H1 (cell line): Measurements from ENCODE around the gene MAGI2. TPM values are rescaled to one million over a fixed set of nuclear protein-coding genes. Genes with fewer than 3 reads are reported as not detected.

Source experiments
- CTCF ChIA-PET: fragments of 300-600 bp; sonication (Branson Sonifier 250); formaldehyde crosslinking; loops from one replicate; lab custom pipeline; 2021; ENCODE audit not compliant: partially characterized antibody; lab: Charles Lee
- POLR2A ChIA-PET: fragments of 300-600 bp; sonication (Branson Sonifier 250); formaldehyde crosslinking; loops from one replicate; lab custom pipeline; 2021; ENCODE audit warnings: inconsistent platforms; ENCODE audit not compliant: partially characterized antibody; lab: Charles Lee
- DNase-seq, 2 experiments: peaks; one replicate each; pipeline versions ENCODE4 v3.0.0 to v3.0.0-alpha.2; 2010 to 2022; ENCODE audit warnings: low spot score in 2 of 2, low read depth in 1 of 2, mixed read lengths in 1 of 2
- FAIRE-seq: peaks from 2 replicates; lab custom pipeline; 2011; peaks lifted over from hg19 to GRCh38; lab: Jason Lieb, UNC
- H2AFZ ChIP-seq: 2 replicates; pipeline ENCODE4 v1.8.1; 2012; ENCODE audit warnings: low read length, inconsistent platforms
- H2AK5ac ChIP-seq: 2 replicates; pipeline ENCODE4 v1.6.1; 2013; ENCODE audit warnings: low read depth, low read length
- H2BK120ac ChIP-seq: replicated peaks from 2 replicates; pipeline ENCODE3; 2013; ENCODE audit warnings: low read depth, low read length, inconsistent platforms
- H2BK12ac ChIP-seq: 2 replicates; pipeline ENCODE4 v1.6.1; 2013; ENCODE audit warnings: low read depth, low read length
- H2BK15ac ChIP-seq: 2 replicates; pipeline ENCODE4 v1.6.1; 2013; ENCODE audit warnings: low read length
- H2BK20ac ChIP-seq: 2 replicates; pipeline ENCODE4 v1.6.1; 2013; ENCODE audit warnings: low read length
- H2BK5ac ChIP-seq: 2 replicates; pipeline ENCODE4 v1.6.1; 2013; ENCODE audit warnings: low read depth, low read length
- H3K14ac ChIP-seq: 2 replicates; pipeline ENCODE4 v1.6.1; 2013; ENCODE audit warnings: inconsistent platforms; ENCODE audit not compliant: insufficient read length
- H3K18ac ChIP-seq: 2 replicates; pipeline ENCODE4 v1.6.1; 2013; ENCODE audit warnings: low read length; ENCODE audit errors: extremely low read depth
- H3K23ac ChIP-seq: 2 replicates; pipeline ENCODE4 v1.6.1; 2013; ENCODE audit warnings: inconsistent platforms; ENCODE audit not compliant: insufficient read length
- H3K23me2 ChIP-seq: 2 replicates; pipeline ENCODE4 v1.6.1; 2013; ENCODE audit warnings: low read depth, low read length
- H3K27ac ChIP-seq: 2 replicates; pipeline ENCODE4 v1.6.1; 2011; ENCODE audit warnings: low read depth, low read length, inconsistent platforms
- H3K27me3 ChIP-seq, 4 experiments: replicated peaks in 1 of 4; 1 replicate in 1 of 4; 2 replicates in 3 of 4; pipeline versions ENCODE4 v1.6.1 to v1.8.1; 2011 to 2013; ENCODE audit warnings: low read length in 3 of 4, mild to moderate bottlenecking in 3 of 4, inconsistent platforms in 2 of 4, mixed read lengths in 2 of 4, moderate library complexity in 1 of 4; ENCODE audit not compliant: control insufficient read depth in 3 of 4, insufficient read depth in 3 of 4; ENCODE audit errors: extremely low read depth in 1 of 4
- H3K36me3 ChIP-seq, 4 experiments: 2 replicates each; pipeline versions ENCODE4 v1.6.1 to v1.8.1; 2011 to 2013; ENCODE audit warnings: mild to moderate bottlenecking in 4 of 4, low read length in 3 of 4, moderate library complexity in 2 of 4, control low read depth in 1 of 4, inconsistent platforms in 1 of 4; ENCODE audit not compliant: insufficient read depth in 4 of 4, control insufficient read depth in 2 of 4
- H3K4ac ChIP-seq: replicated peaks from 2 replicates; pipeline ENCODE3; 2013; ENCODE audit warnings: low read length, low read depth, mixed read lengths, inconsistent platforms; ENCODE audit not compliant: insufficient read length
- H3K4me1 ChIP-seq, 4 experiments: replicated peaks in 1 of 4; 1 replicate in 1 of 4; 2 replicates in 3 of 4; pipeline versions ENCODE4 v1.6.1 to v1.8.1; 2011 to 2013; ENCODE audit warnings: low read length in 3 of 4, inconsistent platforms in 2 of 4, mixed read lengths in 1 of 4; ENCODE audit not compliant: insufficient read depth in 4 of 4, control insufficient read depth in 3 of 4
- H3K4me2 ChIP-seq, 2 experiments: 2 replicates each; pipeline versions ENCODE4 v1.6.1 to v1.8.1; 2011 to 2013; ENCODE audit warnings: low read depth in 2 of 2, low read length in 2 of 2, control low read depth in 1 of 2, inconsistent platforms in 1 of 2, mild to moderate bottlenecking in 1 of 2; ENCODE audit not compliant: insufficient read depth in 1 of 2
- H3K4me3 ChIP-seq, 4 experiments: fragments of 200-600, 300-600 bp in 1 of 4; sonication (generic), shearing (Covaris generic), sonication (Bioruptor Twin) in 1 of 4; 2 replicates each; pipeline versions ENCODE4 v1.5.1 to v1.8.1; 2011 to 2016; ENCODE audit warnings: low read length in 4 of 4, low read depth in 3 of 4, control low read depth in 2 of 4, inconsistent platforms in 2 of 4, mild to moderate bottlenecking in 2 of 4, mixed read lengths in 1 of 4, moderate library complexity in 1 of 4; ENCODE audit not compliant: insufficient read depth in 2 of 4; ENCODE audit errors: extremely low read depth in 1 of 4
- H3K56ac ChIP-seq: replicated peaks from 2 replicates; pipeline ENCODE3; 2013; ENCODE audit warnings: low read depth, mild to moderate bottlenecking, mixed read lengths, low read length, inconsistent platforms; ENCODE audit not compliant: insufficient read length
- H3K79me1 ChIP-seq: 2 replicates; pipeline ENCODE4 v1.6.1; 2013; ENCODE audit warnings: low read depth, low read length, control low read depth
- H3K79me2 ChIP-seq, 2 experiments: 2 replicates each; pipeline versions ENCODE4 v1.6.1 to v1.8.1; 2012 to 2013; ENCODE audit warnings: low read length in 2 of 2, mild to moderate bottlenecking in 2 of 2, inconsistent platforms in 1 of 2; ENCODE audit not compliant: insufficient read depth in 2 of 2, control insufficient read depth in 1 of 2
- H3K9ac ChIP-seq, 4 experiments: replicated peaks in 1 of 4; 1 replicate in 1 of 4; 2 replicates in 3 of 4; pipeline versions ENCODE4 v1.6.1 to v1.8.1; 2011 to 2013; ENCODE audit warnings: low read depth in 3 of 4, low read length in 3 of 4, control low read depth in 2 of 4, mild to moderate bottlenecking in 2 of 4, moderate library complexity in 2 of 4, inconsistent platforms in 1 of 4; ENCODE audit errors: extremely low read depth in 1 of 4
- H3K9me3 ChIP-seq, 2 experiments: 2 replicates each; pipeline versions ENCODE4 v1.6.1 to v1.8.1; 2012 to 2013; ENCODE audit warnings: mild to moderate bottlenecking in 2 of 2, moderate library complexity in 2 of 2, control low read depth in 1 of 2, inconsistent platforms in 1 of 2, low read depth in 1 of 2, low read length in 1 of 2, mixed read lengths in 1 of 2; ENCODE audit not compliant: insufficient read depth in 2 of 2
- H4K20me1 ChIP-seq, 2 experiments: replicated peaks in 1 of 2; 2 replicates each; pipeline versions ENCODE3 to v1.8.1; 2011 to 2013; ENCODE audit warnings: inconsistent platforms in 2 of 2, low read length in 2 of 2, mild to moderate bottlenecking in 1 of 2; ENCODE audit not compliant: insufficient read depth in 2 of 2, control insufficient read depth in 1 of 2
- H4K5ac ChIP-seq: 2 replicates; pipeline ENCODE4 v1.6.1; 2013; ENCODE audit warnings: low read length, low read depth, mixed read lengths, inconsistent platforms; ENCODE audit not compliant: insufficient read length
- H4K8ac ChIP-seq: 2 replicates; pipeline ENCODE4 v1.8.0; 2013; ENCODE audit warnings: mild to moderate bottlenecking, moderate library complexity, low read length, inconsistent platforms; ENCODE audit not compliant: insufficient read depth; ENCODE audit errors: extremely low read depth
- H4K91ac ChIP-seq: replicated peaks from 2 replicates; pipeline ENCODE3; 2013; ENCODE audit warnings: low read length, mixed read lengths, inconsistent platforms; ENCODE audit not compliant: insufficient read length
- ATF2 ChIP-seq: IDR thresholded peaks from 2 replicates; pipeline ENCODE4 v1.6.1; 2012; ENCODE audit warnings: low read length, inconsistent platforms
- CTBP2 ChIP-seq: IDR thresholded peaks from 2 replicates; pipeline ENCODE4 v1.7.0; 2011; ENCODE audit warnings: borderline replicate concordance, mild to moderate bottlenecking, moderate library complexity, mixed read lengths, low read length; ENCODE audit not compliant: insufficient read depth, insufficient read length
- EGR1 ChIP-seq: IDR thresholded peaks from 2 replicates; pipeline ENCODE4 v1.6.1; 2011; ENCODE audit warnings: low read depth, low read length, borderline replicate concordance
- GTF2F1 ChIP-seq: IDR thresholded peaks from 2 replicates; pipeline ENCODE4 v1.6.1; 2012; ENCODE audit warnings: low read depth, low read length, improper control_type of control experiment, borderline replicate concordance
- KDM5A ChIP-seq: fragments of 200-600 bp; IDR thresholded peaks from 2 replicates; pipeline ENCODE4 v1.7.1; 2012; ENCODE audit warnings: mild to moderate bottlenecking, low read length, inconsistent platforms, mixed read lengths
- NANOG ChIP-seq: IDR thresholded peaks from 2 replicates; pipeline ENCODE4 v1.6.1; 2011; ENCODE audit warnings: low read length, low read depth, mild to moderate bottlenecking, inconsistent platforms; ENCODE audit not compliant: insufficient read depth, poor library complexity, severe bottlenecking
- RNF2 ChIP-seq: fragments of 200-900, 300-1000 bp; sonication (generic); IDR thresholded peaks from 2 replicates; pipeline ENCODE4 v1.7.1; 2016; ENCODE audit warnings: borderline replicate concordance, low read depth, mild to moderate bottlenecking, antibody characterized with exemption, low read length; ENCODE audit not compliant: poor library complexity, severe bottlenecking; ENCODE audit errors: missing control alignments
- RXRA ChIP-seq: IDR thresholded peaks from 2 replicates; pipeline ENCODE4 v1.6.1; 2011; ENCODE audit warnings: low read depth, mild to moderate bottlenecking, low read length, moderate library complexity; ENCODE audit not compliant: insufficient read depth
- SAP30 ChIP-seq: fragments of 300-600 bp; sonication (generic); IDR thresholded peaks from 2 replicates; pipeline ENCODE4 v1.7.1; 2012; ENCODE audit warnings: low read length, moderate library complexity, mild to moderate bottlenecking, inconsistent platforms; ENCODE audit not compliant: insufficient read depth, insufficient replicate concordance
- SP2 ChIP-seq: IDR thresholded peaks from 2 replicates; pipeline ENCODE4 v1.6.1; 2012; ENCODE audit warnings: mild to moderate bottlenecking, low read length, inconsistent platforms
- WGBS, 2 experiments: shearing (Covaris generic) in 1 of 2; methylation state at CpG; one replicate each; pipeline versions ENCODE4 v1.1.6 to v1.1.7; 2013 to 2015; ENCODE audit warnings: low lambda C conversion rate in 2 of 2, mixed read lengths in 2 of 2, inconsistent platforms in 1 of 2, low coverage in 1 of 2, missing lambda C conversion rate in 1 of 2; ENCODE audit not compliant: insufficient replicate concordance in 2 of 2, insufficient coverage in 1 of 2, insufficient read length in 1 of 2; ENCODE audit errors: extremely low coverage in 1 of 2, missing lambda C conversion rate in 1 of 2; 5-methylcytosine and 5-hydroxymethylcytosine counted together
- polyA plus RNA-seq, 7 experiments: library from polyadenylated mRNA; depleted of rRNA in 3 of 7; stranded (reverse) in 5 of 7; unstranded in 2 of 7; fragments of >200 nt in 5 of 7; fragments of 200-250 nt in 2 of 7; gene quantifications; 1 replicate in 5 of 7; 2 replicates in 1 of 7; 4 replicates in 1 of 7; pipeline versions ENCODE4 v1.2.1 to v1.2.3, GENCODE V29; 2011 to 2013; ENCODE audit warnings: missing spikeins in 2 of 7, mixed read lengths in 2 of 7
- total RNA-seq: library from RNA; stranded (reverse); fragmentation: NEBNext Ultra II Directional; extraction: Animal tissue kit (Norgen Biotek cat#: 25700); gene quantifications from 2 replicates; pipeline ENCODE4 v1.2.1, GENCODE V29; 2021

MAGI2 gene
- total and polyA plus RNA-seq, 2 of the 8 experiments (the other 6 are each of a cell fraction or from before 2014, with no cell fraction given), result 6.0 to 27.3 TPM

- no peak overlapping the region for H3K23ac ChIP-seq
- no peaks in the 10 kb centered on the region for H3K79me1 ChIP-seq
- H4K5ac ChIP-seq, result no peak overlapping the region
- no peak overlapping the region for H4K91ac ChIP-seq
- FAIRE-seq, result no peak
- no peak overlapping the region for H2BK15ac ChIP-seq
- no peak overlapping the region for H3K14ac ChIP-seq
- no peaks in the 10 kb centered on the region for H3K27me3 ChIP-seq
- H3K4me3 ChIP-seq, result no peak overlapping the region
- no peaks in the 10 kb centered on the region for H3K79me2 ChIP-seq
- no peak overlapping the region for H3K27ac ChIP-seq
- ChIA-PET CTCF (interaction anchor here (0.7 to 1.1 kb wide), 5 partner anchors 14 to 1977 kb away, joined by 3 to 7 read pairs (median 3); no protein-coding TSS in a partner anchor), POLR2A (no interaction called here)
- H2BK20ac ChIP-seq, result no peak overlapping the region
- H3K9me3 ChIP-seq, result no peaks in the 10 kb centered on the region
- WGBS, 2 experiments, result 79% methylated on average over 2 of the region's 2 CpGs; no CpG with 5 or more reads in 1 of the 2 experiments
- no peak overlapping the region for H2BK5ac ChIP-seq
- H3K56ac ChIP-seq, result no peak overlapping the region
- H3K4me2 ChIP-seq, result no peak overlapping the region
- no peak overlapping the region for H2BK12ac ChIP-seq
- no peaks in the 10 kb centered on the region for H3K23me2 ChIP-seq
- no peak overlapping the region for H3K18ac ChIP-seq
- H4K20me1 ChIP-seq, result no peaks in the 10 kb centered on the region
- H3K36me3 ChIP-seq, result no peaks in the 10 kb centered on the region
- no peaks in the 10 kb centered on the region for H3K4me1 ChIP-seq
- H2BK120ac ChIP-seq, result no peak overlapping the region
- H3K4ac ChIP-seq, result no peak overlapping the region
- no peak overlapping the region for H3K9ac ChIP-seq
- H4K8ac ChIP-seq, result no peak overlapping the region
- H2AFZ ChIP-seq, result no peak overlapping the region
- no peak for DNase-seq
- no peak overlapping the region for H2AK5ac ChIP-seq
- TF ChIP-seq KDM5A (no peak), GTF2F1 (no peak), NANOG (no peak), SAP30 (no peak), SP2 (no peak), ATF2 (no peak), RXRA (no peak), CTBP2 (no peak), EGR1 (no peak), RNF2 (no peak)
Observed at GRCh38 chr7:79282882-79283602, 170.4 kb downstream of the MAGI2 start.
